ENCODE data around the gene TRIM16.
A peak's percentile ranks its signal among the peaks of the same experiment; 100 is the strongest.
"Not testable (repeated sequence)": the region's sequence is repeated elsewhere in the genome, so short reads cannot be mapped to it uniquely, and the experiment has no call there.

The TRIM16 gene

GRCh38 chr17:15683824-15684478 lies at the start of gene TRIM16:
TSS of gene TRIM16 (minus strand) at chr17:15684311. CDS start at chr17:15651609, 32,702 bp downstream.
- H3K27ac ChIP-seq = not testable (repeated sequence)

- H3K27ac ChIP-seq = not testable (repeated sequence)
Observed at GRCh38 chr17:15733174-15733789, 49.2 kb upstream of the TRIM16 start.

DNA sequence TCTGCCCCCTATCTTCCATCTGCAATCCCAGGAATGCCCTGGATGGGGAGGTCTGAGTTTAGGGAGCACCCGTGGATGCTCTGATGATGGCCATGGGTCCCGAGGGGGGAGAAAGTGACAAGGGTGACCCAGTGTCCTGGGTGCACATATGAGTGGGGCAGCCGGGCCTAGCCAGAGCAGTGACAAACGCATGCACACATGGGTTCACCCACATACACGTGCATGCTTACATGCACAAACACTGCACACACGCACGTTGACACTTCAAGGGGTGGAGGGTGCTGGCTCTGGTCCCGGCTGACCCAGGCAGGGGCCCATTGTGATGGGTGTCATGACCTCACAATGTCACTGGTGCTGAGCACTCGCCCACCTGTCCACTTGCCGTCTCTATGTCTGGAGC lies 47.8 kb upstream of the TRIM16 start, which contains the start of gene TBC1D26:
TBC1D26 (plus strand) TSS at position 384 of the 400 bp plus-strand sequence. CDS start 3,066 bp downstream, outside the sequence.
- not testable (repeated sequence) for H3K27ac ChIP-seq

GRCh38 chr17:15730535-15730934 lies 46.4 kb upstream of the TRIM16 start:
- H3K27ac ChIP-seq = not testable (repeated sequence)

GRCh38 chr17:15716601-15717563 lies 32.8 kb upstream of the TRIM16 start:
- not testable (repeated sequence) for H3K27ac ChIP-seq

- not testable (repeated sequence) for H3K27ac ChIP-seq
Observed at GRCh38 chr17:15708879-15709278, 24.8 kb upstream of the TRIM16 start.

- H3K27ac ChIP-seq = not testable (repeated sequence)
Observed at GRCh38 chr17:15704813-15705212, 20.7 kb upstream of the TRIM16 start.

- not testable (repeated sequence) for H3K27ac ChIP-seq
Observed at GRCh38 chr17:15704239-15704638, 20.1 kb upstream of the TRIM16 start.

DNA sequence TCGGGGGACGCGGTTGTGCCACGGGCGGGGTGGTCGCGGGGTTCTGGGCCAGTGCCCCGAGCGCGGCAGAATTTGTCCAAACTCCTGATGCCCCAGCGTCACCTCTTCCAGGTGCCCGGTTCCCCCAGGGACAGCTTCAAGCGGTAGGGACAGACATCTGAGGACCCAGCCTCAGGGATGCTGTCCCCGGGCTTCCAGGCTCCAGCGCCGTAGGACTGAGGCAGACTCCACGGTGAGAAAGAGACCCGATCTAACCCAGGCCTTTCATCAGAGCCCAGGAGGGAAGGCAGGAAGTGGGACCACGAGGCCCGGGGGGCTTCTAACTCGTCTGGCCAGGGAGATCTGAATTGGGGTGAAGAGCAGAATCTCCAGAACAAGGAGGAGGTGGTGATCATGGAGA lies 15.8 kb upstream of the TRIM16 start:
- not testable (repeated sequence) for H3K27ac ChIP-seq

- peak within 1 kb of the TSS; percentile 20; the same call in 1 of the 2 replicates for H3K27ac ChIP-seq
Observed at GRCh38 chr17:15699413-15699924, 15.4 kb upstream of the TRIM16 start, which contains the start of gene ZNF286A. TSS of gene ZNF286A (plus strand) at chr17:15699752. CDS start at chr17:15700330, 578 bp downstream.

- H3K27ac ChIP-seq = peak overlapping the region; percentile 20; the same call in 1 of the 2 replicates
Observed at GRCh38 chr17:15698967-15699366, 14.9 kb upstream of the TRIM16 start.

DNA sequence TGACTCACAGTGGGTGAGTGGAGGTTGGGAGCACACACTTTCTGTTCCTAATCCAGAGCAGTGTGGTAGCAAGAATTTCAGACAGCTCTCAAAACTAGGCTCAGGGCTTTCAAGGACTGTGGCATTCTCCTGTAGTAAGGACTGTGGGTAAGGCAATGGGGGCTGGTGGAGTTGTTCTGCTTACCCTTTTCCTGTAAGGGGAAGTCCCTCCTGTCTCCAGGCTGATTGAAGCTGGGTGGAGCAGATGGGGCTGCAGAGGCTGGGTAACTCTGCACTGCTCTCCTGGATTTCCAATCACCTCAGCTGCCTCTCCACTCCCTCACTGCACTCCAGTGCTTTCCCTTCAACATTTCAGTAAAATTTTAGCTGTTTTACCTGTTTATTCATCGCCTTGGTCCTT lies 3.4 kb upstream of the TRIM16 start:
- H3K27ac ChIP-seq = not testable (repeated sequence)

DNA sequence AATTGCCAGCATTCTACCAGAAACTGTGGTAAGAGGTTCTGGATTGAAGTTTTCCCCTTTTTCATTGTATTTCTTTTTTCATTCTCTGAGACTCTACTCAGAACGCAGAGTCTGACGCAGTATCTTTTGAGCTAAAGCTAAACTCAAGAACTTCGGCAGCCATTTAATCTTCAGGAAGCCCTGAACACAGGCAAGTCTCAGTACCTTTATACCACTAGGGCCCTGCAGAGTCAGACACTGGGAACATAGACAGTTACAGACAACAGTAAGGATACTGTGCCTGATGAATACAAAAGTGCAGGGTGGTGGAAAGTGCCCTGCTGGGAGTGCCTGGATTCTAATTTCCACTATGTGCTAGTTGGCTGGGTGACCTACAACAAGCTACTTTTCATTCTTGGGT lies 976 bp downstream of the TRIM16 start:
- not testable (repeated sequence) for H3K27ac ChIP-seq

GRCh38 chr17:15675991-15676390 lies 8.1 kb downstream of the TRIM16 start:
- not testable (repeated sequence) for H3K27ac ChIP-seq

DNA sequence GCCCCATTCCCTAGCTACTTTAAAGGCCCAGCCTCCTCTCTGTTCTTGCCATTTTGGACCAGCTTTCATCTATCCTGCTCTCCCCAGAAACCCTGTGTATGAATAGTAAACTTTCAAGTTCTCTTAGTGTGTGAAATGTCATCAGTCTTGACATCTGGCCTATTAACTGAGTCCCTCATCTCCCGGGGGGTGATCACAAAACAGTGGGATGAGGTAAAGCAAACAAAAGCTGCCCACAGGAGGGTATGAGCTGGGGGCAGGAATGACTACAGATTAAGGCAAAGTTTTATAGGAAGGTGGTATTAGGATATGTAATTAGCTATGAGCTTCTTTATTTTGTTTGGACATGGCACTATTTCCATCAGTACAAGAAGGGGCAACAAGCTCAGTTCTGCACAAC lies 9.5 kb downstream of the TRIM16 start:
- H3K27ac ChIP-seq = not testable (repeated sequence)

- H3K27ac ChIP-seq = not testable (repeated sequence)
Observed at GRCh38 chr17:15669526-15669925, 14.6 kb downstream of the TRIM16 start.

All from VCaP (cell line).